Activated CD8-positive, alpha-beta memory T cell treated with anti-CD3 and anti-CD28 coated beads for 48 hours (primary cell): ENCODE results near the gene SOS1.
"Not testable (repeated sequence)": the region's sequence is repeated elsewhere in the genome, so short reads cannot be mapped to it uniquely, and the experiment has no call there.

Source experiments
- DNase-seq, 3 experiments: peaks; one replicate each; pipeline ENCODE4 v3.0.0-alpha.2; 2020; ENCODE audit warnings: low read depth in 2 of 3, low spot score in 2 of 3

SOS1 gene

GRCh38 chr2:38977047-38977446 lies 143.8 kb downstream of the SOS1 start:
- DNase-seq = no peak

GRCh38 chr2:38975042-38975441 lies 145.8 kb downstream of the SOS1 start:
- DNase-seq = no peak

- no peak for DNase-seq
Measured at GRCh38 chr2:38973266-38973665, 147.6 kb downstream of the SOS1 start.

- no peak for DNase-seq
Measured at GRCh38 chr2:38971377-38971776, 149.5 kb downstream of the SOS1 start.

- no peak for DNase-seq
Measured at GRCh38 chr2:38968021-38968420, 152.8 kb downstream of the SOS1 start.

GRCh38 chr2:38966678-38967077 lies 154.2 kb downstream of the SOS1 start:
- DNase-seq = no peak

- no peak for DNase-seq
Measured at GRCh38 chr2:38966006-38966405, 154.8 kb downstream of the SOS1 start.

GRCh38 chr2:38960609-38961320 lies 160.1 kb downstream of the SOS1 start:
- no peak for DNase-seq

- peak; percentile 21 to 36 (median 25) for DNase-seq
Measured at GRCh38 chr2:38959938-38960608, 160.8 kb downstream of the SOS1 start.

- no peak for DNase-seq
Measured at GRCh38 chr2:38959466-38959865, 161.4 kb downstream of the SOS1 start.

GRCh38 chr2:38957972-38958371 lies 162.9 kb downstream of the SOS1 start:
- DNase-seq = no peak

GRCh38 chr2:38951766-38952165 lies 169.1 kb downstream of the SOS1 start:
- DNase-seq = no peak

- DNase-seq = no peak
Measured at GRCh38 chr2:38948995-38949394, 171.9 kb downstream of the SOS1 start.

GRCh38 chr2:38948387-38948882 lies 172.4 kb downstream of the SOS1 start:
- DNase-seq = no peak

GRCh38 chr2:38947241-38948239 lies 173.3 kb downstream of the SOS1 start:
- peak in 2 of 3 experiments; percentile 22 to 38 for DNase-seq

- DNase-seq = no peak
Measured at GRCh38 chr2:38945911-38946310, 174.9 kb downstream of the SOS1 start.

GRCh38 chr2:38945372-38945771 lies 175.5 kb downstream of the SOS1 start:
- no peak for DNase-seq

GRCh38 chr2:38943784-38944183 lies 177.1 kb downstream of the SOS1 start:
- DNase-seq = no peak

GRCh38 chr2:38940746-38941145 lies 180.1 kb downstream of the SOS1 start:
- DNase-seq = no peak

- no peak for DNase-seq
Measured at GRCh38 chr2:38937548-38937947, 183.3 kb downstream of the SOS1 start.

- not testable (repeated sequence) for DNase-seq
Measured at GRCh38 chr2:38936516-38936915, 184.3 kb downstream of the SOS1 start.
